Lung (tissue), 12 donors: Measurements from ENCODE around the gene MTRFR. TPM values are rescaled to one million over a fixed set of nuclear protein-coding genes. Genes with fewer than 3 reads are reported as not detected.

Experiments used
- ATAC-seq: fragments of 200-7000 bp; cut with Tn5 transposase; one replicate; pipeline ENCODE4 v1.9.1; 2020; ENCODE audit warnings: moderate number of reproducible peaks; ENCODE audit not compliant: insufficient read depth, low FRiP score
- DNase-seq, 3 donors: peaks; one replicate each; pipeline ENCODE4 v3.0.0-alpha.2; 2013 to 2017
- H3K27ac ChIP-seq, 2 donors: one replicate each; pipeline ENCODE4 v1.5.1; 2013; ENCODE audit warnings: mild to moderate bottlenecking in 2 of 2, moderate library complexity in 2 of 2, control low read depth in 1 of 2, inconsistent platforms in 1 of 2, low read depth in 1 of 2, low read length in 1 of 2
- H3K27me3 ChIP-seq, 3 donors: one replicate each; pipeline ENCODE4 v1.5.1; 2013; ENCODE audit warnings: low read length in 2 of 3; ENCODE audit not compliant: control insufficient read depth in 3 of 3, insufficient read depth in 3 of 3
- H3K36me3 ChIP-seq, 4 donors: one replicate each; pipeline ENCODE4 v1.5.1; 2013; ENCODE audit warnings: low read length in 4 of 4, mild to moderate bottlenecking in 1 of 4, moderate library complexity in 1 of 4; ENCODE audit not compliant: control insufficient read depth in 4 of 4, insufficient read depth in 4 of 4
- H3K4me1 ChIP-seq, 5 donors: one replicate each; pipeline ENCODE4 v1.5.1; 2013; ENCODE audit warnings: low read length in 5 of 5, mild to moderate bottlenecking in 2 of 5, moderate library complexity in 1 of 5; ENCODE audit not compliant: control insufficient read depth in 5 of 5, insufficient read depth in 5 of 5
- H3K4me3 ChIP-seq: one replicate; pipeline ENCODE4 v1.5.1; 2013; ENCODE audit warnings: mild to moderate bottlenecking, control low read depth, moderate library complexity
- H3K9ac ChIP-seq, 2 donors: one replicate each; pipeline ENCODE4 v1.5.1; 2013; ENCODE audit warnings: low read length in 2 of 2, control low read depth in 1 of 2; ENCODE audit not compliant: insufficient read depth in 1 of 2
- H3K9me3 ChIP-seq, 4 donors: one replicate each; pipeline ENCODE4 v1.5.1; 2013; ENCODE audit warnings: low read length in 3 of 4, mild to moderate bottlenecking in 1 of 4, moderate library complexity in 1 of 4; ENCODE audit not compliant: control insufficient read depth in 4 of 4, insufficient read depth in 3 of 4
- CTCF ChIP-seq: IDR thresholded peaks from 2 replicates; pipeline ENCODE4 v1.5.1; 2012; ENCODE audit warnings: mild to moderate bottlenecking; ENCODE audit errors: control extremely low read depth, extremely low read depth
- WGBS, 2 donors: extraction: QIAGEN DNeasy Blood & Tissue Kit; methylation state at CpG; one replicate each; pipeline ENCODE4 v1.1.7; 2013; 5-methylcytosine and 5-hydroxymethylcytosine counted together
- polyA plus RNA-seq, 2 donors: library from polyadenylated mRNA; stranded (reverse); fragments of 200-250 nt; gene quantifications; one replicate each; pipeline ENCODE4 v1.2.1, GENCODE V29; 2013
- total RNA-seq, 2 donors: library from RNA; depleted of rRNA in 1 of 2; stranded (reverse); fragments of >200 nt in 1 of 2; gene quantifications; one replicate each; pipeline ENCODE4 v1.2.1, GENCODE V29; 2014 to 2021
- donor health status: control.
- donor health status: control.
- donor health status: Bipolar disorder and iron deficiency.
- donor health status: healthy.
- donor health status: DM: yes; HTN: yes; CAD: no.

The MTRFR gene
- total and polyA plus RNA-seq, 4 donors = 8.8 to 21.6 (median 16.3) TPM

- Histone ChIP-seq H3K4me1 (peaks cover 0 to 30% (median 15%) of the 10 kb centered on the region in 5 donors), H3K27ac (peak overlapping the region; percentile 71 to 82), H3K4me3 (no peak overlapping the region), H3K9me3 (no peaks in the 10 kb centered on the region), H3K27me3 (no peaks in the 10 kb centered on the region), H3K9ac (peak overlapping the region in 1 of 2 donors; percentile 81), H3K36me3 (peaks cover 0 to 18% (median 3%) of the 10 kb centered on the region in 4 donors)
- ATAC-seq = no peak
- DNase-seq = peak; percentile 92 to 94 (median 92)
- TF ChIP-seq CTCF = no peak
- 3 to 8% methylated on average over 32 of the region's 32 CpGs for WGBS, 2 donors
Observed at GRCh38 chr12:123269395-123269892, 36.2 kb downstream of the MTRFR start.

- DNase-seq = no peak
- Histone ChIP-seq H3K27me3 (no peaks in the 10 kb centered on the region), H3K4me3 (peak overlapping the region; percentile 21), H3K4me1 (peaks cover 0 to 30% (median 15%) of the 10 kb centered on the region in 5 donors), H3K9ac (peak overlapping the region; percentile 69 to 81), H3K27ac (peak overlapping the region; percentile 71 to 82), H3K36me3 (peaks cover 0 to 15% (median 2%) of the 10 kb centered on the region in 4 donors), H3K9me3 (no peaks in the 10 kb centered on the region)
- 0 to 2% methylated on average over 7 of the region's 7 CpGs for WGBS, 2 donors
- ATAC-seq = no peak
- TF ChIP-seq CTCF = no peak
Observed at GRCh38 chr12:123269896-123270213, 36.6 kb downstream of the MTRFR start.

GRCh38 chr12:123270214-123271000 lies 37.2 kb downstream of the MTRFR start:
- Histone ChIP-seq H3K9ac (peak overlapping the region; percentile 69 to 81), H3K27ac (peak overlapping the region; percentile 71 to 82), H3K4me3 (peak overlapping the region; percentile 73), H3K27me3 (no peaks in the 10 kb centered on the region), H3K36me3 (peaks cover 0 to 13% (median 2%) of the 10 kb centered on the region in 4 donors), H3K4me1 (peaks cover 0 to 30% (median 15%) of the 10 kb centered on the region in 5 donors), H3K9me3 (no peaks in the 10 kb centered on the region)
- ATAC-seq (no peak), DNase-seq (peak; percentile 50 to 65 (median 57))
- 1 to 2% methylated on average over 43 to 51 of the region's 51 CpGs for WGBS, 2 donors
- TF ChIP-seq CTCF = no peak
